Upper lobe of right lung (tissue), 1 donor: Measurements from ENCODE around the gene AGR3. TPM values are rescaled to one million over a fixed set of nuclear protein-coding genes. Genes with fewer than 3 reads are reported as not detected.

Experiments used
- ATAC-seq: fragments of 200-7000 bp; cut with Tn5 transposase; one replicate; pipeline ENCODE4 v1.9.1; 2020; ENCODE audit warnings: mild to moderate bottlenecking, moderate library complexity
- DNase-seq: peaks from one replicate; pipeline ENCODE4 v3.0.0-alpha.2; 2020
- H3K27ac ChIP-seq: fragments of 200-600 bp; one replicate; pipeline ENCODE4 v1.8.0; 2022
- H3K27me3 ChIP-seq: fragments of 200-600 bp; one replicate; pipeline ENCODE4 v1.8.0; 2022; ENCODE audit warnings: mild to moderate bottlenecking
- H3K36me3 ChIP-seq: fragments of 200-600 bp; one replicate; pipeline ENCODE4 v1.8.0; 2022
- H3K4me1 ChIP-seq: fragments of 200-600 bp; one replicate; pipeline ENCODE4 v1.8.0; 2022
- H3K4me3 ChIP-seq: fragments of 200-600 bp; one replicate; pipeline ENCODE4 v1.8.0; 2022; ENCODE audit warnings: mild to moderate bottlenecking
- H3K9me3 ChIP-seq: fragments of 200-600 bp; one replicate; pipeline ENCODE4 v1.8.0; 2022
- intact Hi-C: fragments of 100-400 bp; cut with DNase I; formaldehyde crosslinking; loops from one replicate; pipeline ENCODE4 v1.11.0; 2022
- total RNA-seq: library from RNA; stranded (reverse); fragmentation: NEBNext Ultra II Directional; extraction: Animal tissue kit (Norgen Biotek cat#: 25700); gene quantifications from one replicate; pipeline ENCODE4 v1.2.1, GENCODE V29; 2021
- TF ChIP-seq, protein P1 (sequence below): fragments of 200-600 bp; IDR thresholded peaks from one replicate; pipeline ENCODE4 v1.8.0; 2022; ENCODE audit warnings: antibody characterized with exemption
- donor health status: DM: no; HTN: yes; CAD: no; lungs with severe emphysema.

Gene AGR3
- total RNA-seq, 1 donor from 2014 or later: 37.2 TPM

- Histone ChIP-seq H3K9me3 (no peaks in the 10 kb centered on the region), H3K4me3 (no peak overlapping the region), H3K27ac (no peak overlapping the region), H3K36me3 (no peaks in the 10 kb centered on the region), H3K4me1 (no peaks in the 10 kb centered on the region), H3K27me3 (no peaks in the 10 kb centered on the region)
- TF ChIP-seq, protein P1, sequence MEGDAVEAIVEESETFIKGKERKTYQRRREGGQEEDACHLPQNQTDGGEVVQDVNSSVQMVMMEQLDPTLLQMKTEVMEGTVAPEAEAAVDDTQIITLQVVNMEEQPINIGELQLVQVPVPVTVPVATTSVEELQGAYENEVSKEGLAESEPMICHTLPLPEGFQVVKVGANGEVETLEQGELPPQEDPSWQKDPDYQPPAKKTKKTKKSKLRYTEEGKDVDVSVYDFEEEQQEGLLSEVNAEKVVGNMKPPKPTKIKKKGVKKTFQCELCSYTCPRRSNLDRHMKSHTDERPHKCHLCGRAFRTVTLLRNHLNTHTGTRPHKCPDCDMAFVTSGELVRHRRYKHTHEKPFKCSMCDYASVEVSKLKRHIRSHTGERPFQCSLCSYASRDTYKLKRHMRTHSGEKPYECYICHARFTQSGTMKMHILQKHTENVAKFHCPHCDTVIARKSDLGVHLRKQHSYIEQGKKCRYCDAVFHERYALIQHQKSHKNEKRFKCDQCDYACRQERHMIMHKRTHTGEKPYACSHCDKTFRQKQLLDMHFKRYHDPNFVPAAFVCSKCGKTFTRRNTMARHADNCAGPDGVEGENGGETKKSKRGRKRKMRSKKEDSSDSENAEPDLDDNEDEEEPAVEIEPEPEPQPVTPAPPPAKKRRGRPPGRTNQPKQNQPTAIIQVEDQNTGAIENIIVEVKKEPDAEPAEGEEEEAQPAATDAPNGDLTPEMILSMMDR: no peak
- DNase-seq (no peak), ATAC-seq (no peak)
- intact Hi-C loops: no loop called here
Measured at GRCh38 chr7:16845746-16846145, 36.0 kb downstream of the AGR3 start.

DNA sequence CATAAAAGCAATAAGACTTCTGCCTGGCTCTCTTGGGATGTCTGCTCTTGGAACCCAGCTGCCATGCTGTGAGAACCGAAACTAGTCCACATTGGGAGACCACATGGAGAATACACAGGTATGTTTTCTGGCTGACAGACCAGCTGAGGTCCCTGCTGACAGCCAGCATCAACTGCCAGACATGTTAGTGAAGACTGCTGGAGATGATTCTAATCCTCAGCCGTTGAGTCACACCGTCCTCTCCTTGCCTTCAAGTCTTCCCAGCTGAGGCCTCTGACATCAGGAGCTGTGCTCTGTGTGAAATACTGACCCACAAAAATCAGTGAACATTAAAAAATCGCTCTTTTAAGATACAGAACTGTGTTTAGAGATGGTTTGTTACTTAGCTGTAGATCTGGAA, 40.1 kb downstream of the AGR3 start:
- no peak for DNase-seq
- H3K36me3 ChIP-seq: no peaks in the 10 kb centered on the region
- H3K27ac ChIP-seq: no peak overlapping the region
- no peaks in the 10 kb centered on the region for H3K27me3 ChIP-seq
- no peak for ATAC-seq
- H3K4me3 ChIP-seq: no peak overlapping the region
- H3K4me1 ChIP-seq: no peaks in the 10 kb centered on the region
- H3K9me3 ChIP-seq: no peaks in the 10 kb centered on the region
- TF ChIP-seq, protein P1: no peak
- intact Hi-C loops: no loop called here

GRCh38 chr7:16840094-16840493, 41.7 kb downstream of the AGR3 start:
- no peaks in the 10 kb centered on the region for H3K27me3 ChIP-seq
- no peak for DNase-seq
- no peaks in the 10 kb centered on the region for H3K36me3 ChIP-seq
- no peaks in the 10 kb centered on the region for H3K9me3 ChIP-seq
- H3K4me3 ChIP-seq: no peak overlapping the region
- no peak overlapping the region for H3K27ac ChIP-seq
- TF ChIP-seq, protein P1: no peak
- no peaks in the 10 kb centered on the region for H3K4me1 ChIP-seq
- no peak for ATAC-seq
- intact Hi-C loops: no loop called here

- H3K36me3 ChIP-seq: no peaks in the 10 kb centered on the region
- no peak for DNase-seq
- no peak overlapping the region for H3K4me3 ChIP-seq
- no peaks in the 10 kb centered on the region for H3K9me3 ChIP-seq
- H3K4me1 ChIP-seq: no peaks in the 10 kb centered on the region
- H3K27ac ChIP-seq: no peak overlapping the region
- no peaks in the 10 kb centered on the region for H3K27me3 ChIP-seq
- intact Hi-C loops: no loop called here
- ATAC-seq: no peak
- TF ChIP-seq, protein P1: no peak
Measured at GRCh38 chr7:16839646-16840045, 42.1 kb downstream of the AGR3 start.

GRCh38 chr7:16838891-16839290, 42.9 kb downstream of the AGR3 start:
- ATAC-seq (no peak), DNase-seq (no peak)
- no peaks in the 10 kb centered on the region for H3K36me3 ChIP-seq
- H3K27me3 ChIP-seq: no peaks in the 10 kb centered on the region
- no peaks in the 10 kb centered on the region for H3K4me1 ChIP-seq
- TF ChIP-seq, protein P1: no peak
- H3K4me3 ChIP-seq: no peak overlapping the region
- H3K27ac ChIP-seq: no peak overlapping the region
- H3K9me3 ChIP-seq: no peaks in the 10 kb centered on the region
- intact Hi-C loops: no loop called here

GRCh38 chr7:16838386-16838785, 43.4 kb downstream of the AGR3 start:
- no peaks in the 10 kb centered on the region for H3K36me3 ChIP-seq
- no peaks in the 10 kb centered on the region for H3K27me3 ChIP-seq
- no peaks in the 10 kb centered on the region for H3K4me1 ChIP-seq
- H3K4me3 ChIP-seq: no peak overlapping the region
- intact Hi-C loops: no loop called here
- DNase-seq: no peak
- no peak overlapping the region for H3K27ac ChIP-seq
- TF ChIP-seq, protein P1: no peak
- no peak for ATAC-seq
- no peaks in the 10 kb centered on the region for H3K9me3 ChIP-seq
